GM23338 (cell line): ENCODE measurements around the gene FAM117B.

ENCODE experiments used
- CREB1 ChIP-seq: fragments of 250-450 bp; sonication (Bioruptor Pico); IDR thresholded peaks from 2 replicates; pipeline ENCODE4 v1.5.0; 2020; ENCODE audit warnings: low read depth, mild to moderate bottlenecking, moderate library complexity
- CTCF ChIP-seq, 2 experiments: fragments of 200-600 bp in 1 of 2; sonication (generic) in 1 of 2; conservative IDR thresholded peaks; 2 replicates each; pipeline versions ENCODE4 v1.5.1 to v1.6.1; 2016 to 2017; ENCODE audit warnings: antibody characterized with exemption in 2 of 2, low read depth in 2 of 2, mild to moderate bottlenecking in 2 of 2, moderate library complexity in 1 of 2
- JUNB ChIP-seq: IDR thresholded peaks from one replicate; pipeline ENCODE4 v1.6.1; 2016; ENCODE audit warnings: antibody characterized with exemption; ENCODE audit not compliant: unreplicated experiment
- REST ChIP-seq: IDR thresholded peaks from one replicate; pipeline ENCODE4 v1.6.1; 2018; ENCODE audit warnings: antibody characterized with exemption; ENCODE audit not compliant: unreplicated experiment
- STAT1 ChIP-seq: IDR thresholded peaks from one replicate; pipeline ENCODE4 v1.6.1; 2016; ENCODE audit warnings: antibody characterized with exemption; ENCODE audit not compliant: unreplicated experiment

DNA sequence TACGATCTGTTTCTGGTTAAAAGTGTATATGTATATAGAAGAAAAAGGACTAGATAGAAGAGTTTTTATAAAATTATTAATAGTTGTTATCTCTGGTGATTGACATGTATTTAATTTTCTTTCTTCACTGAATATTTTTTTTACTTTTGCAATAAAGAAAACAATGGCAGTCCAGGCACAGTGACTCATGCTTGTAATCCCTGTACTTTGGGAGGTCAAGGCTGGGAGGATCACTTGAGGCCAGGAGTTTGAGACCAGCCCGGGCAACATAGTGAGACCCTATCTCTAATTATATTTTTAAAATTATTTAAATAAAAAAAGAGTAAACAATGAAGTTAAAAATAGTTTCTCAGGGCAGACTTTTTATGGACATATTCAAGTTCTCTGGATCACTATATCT is 114.7 kb downstream of the FAM117B start:
- no peak for TF ChIP-seq CTCF (conservative IDR thresholded peaks at IDR 0.05; ENCODE audit: low read depth in 2 of 2)
- no peak for TF ChIP-seq JUNB
- TF ChIP-seq STAT1, result no peak
- TF ChIP-seq CREB1 (CRISPR knock-in tag), result no peak
- TF ChIP-seq REST, result no peak
